ENCODE data around the gene XAF1.
"Not testable (repeated sequence)": the region's sequence is repeated elsewhere in the genome, so short reads cannot be mapped to it uniquely, and the experiment has no call there.

Gene XAF1

GRCh38 chr17:6755731-6756184 lies at the start of gene XAF1:
TSS of gene XAF1 (plus strand) at chr17:6756046. CDS start at chr17:6756079, 33 bp downstream.
- peak; percentile 73 for DNase-seq

GRCh38 chr17:6706499-6706898 lies 49.3 kb upstream of the XAF1 start:
- DNase-seq: no peak

- DNase-seq: no peak
Measured at GRCh38 chr17:6706996-6707395, 48.9 kb upstream of the XAF1 start.

GRCh38 chr17:6708357-6708961 lies 47.4 kb upstream of the XAF1 start:
- no peak for DNase-seq

- no peak for DNase-seq
Measured at GRCh38 chr17:6710317-6710716, 45.5 kb upstream of the XAF1 start.

- DNase-seq: no peak
Measured at GRCh38 chr17:6711081-6711674, 44.7 kb upstream of the XAF1 start.

- DNase-seq: peak; percentile 40
Measured at GRCh38 chr17:6711681-6712057, 44.2 kb upstream of the XAF1 start.

- peak; percentile 70 for DNase-seq
Measured at GRCh38 chr17:6712058-6712853, 43.6 kb upstream of the XAF1 start.

- DNase-seq: no peak
Measured at GRCh38 chr17:6712854-6713129, 43.1 kb upstream of the XAF1 start.

GRCh38 chr17:6713130-6713917 lies 42.5 kb upstream of the XAF1 start, which contains the start of gene SLC13A5:
TSS of gene SLC13A5 (minus strand) at chr17:6713369. CDS start at chr17:6713333, 36 bp downstream.
- DNase-seq: peak; percentile 56

GRCh38 chr17:6713918-6714271 lies 42.0 kb upstream of the XAF1 start:
- no peak for DNase-seq

- no peak for DNase-seq
Measured at GRCh38 chr17:6714315-6714874, 41.5 kb upstream of the XAF1 start.

- DNase-seq: no peak
Measured at GRCh38 chr17:6716736-6717135, 39.1 kb upstream of the XAF1 start.

GRCh38 chr17:6721744-6722143 lies 34.1 kb upstream of the XAF1 start:
- DNase-seq: no peak

GRCh38 chr17:6724009-6724408 lies 31.8 kb upstream of the XAF1 start:
- DNase-seq: no peak

- no peak for DNase-seq
Measured at GRCh38 chr17:6729531-6729930, 26.3 kb upstream of the XAF1 start.

- not testable (repeated sequence) for DNase-seq
Measured at GRCh38 chr17:6746665-6747064, 9.2 kb upstream of the XAF1 start.

GRCh38 chr17:6748617-6749016 lies 7.2 kb upstream of the XAF1 start:
- no peak for DNase-seq

- no peak for DNase-seq
Measured at GRCh38 chr17:6749519-6749918, 6.3 kb upstream of the XAF1 start.

- peak; percentile 81 for DNase-seq
Measured at GRCh38 chr17:6752068-6752909, 3.6 kb upstream of the XAF1 start.

GRCh38 chr17:6753006-6753445 lies 2.8 kb upstream of the XAF1 start:
- peak; percentile 83 for DNase-seq

GRCh38 chr17:6753546-6753945 lies 2.3 kb upstream of the XAF1 start:
- no peak for DNase-seq

All from femur (tissue), 1 donor.